Adrenal gland (tissue), 19 donors: ENCODE results near the gene HEPH. TPM values are rescaled to one million over a fixed set of nuclear protein-coding genes. Genes with fewer than 3 reads are reported as not detected.
A peak's percentile ranks its signal among the peaks of the same experiment; 100 is the strongest.
"Not testable (repeated sequence)": the region's sequence is repeated elsewhere in the genome, so short reads cannot be mapped to it uniquely, and the experiment has no call there.

Experiments used
- DNase-seq, 7 donors: peaks; one replicate each; pipeline ENCODE4 v3.0.0-alpha.2; 2019 to 2020
- H3K27ac ChIP-seq, 5 donors: fragments of 200-600 bp; sonication (generic) in 4 of 5; 1 replicate in 3 of 5; 2 replicates in 2 of 5; pipeline versions ENCODE4 v1.5.1 to v1.8.0; 2016 to 2020; ENCODE audit warnings: mild to moderate bottlenecking in 1 of 5
- H3K27me3 ChIP-seq: fragments of 200-600 bp; 2 replicates; pipeline ENCODE4 v1.8.0; 2021
- H3K36me3 ChIP-seq, 2 donors: fragments of 200-600 bp; replicated peaks in 1 of 2; 1 replicate in 1 of 2; 2 replicates in 1 of 2; pipeline versions ENCODE4 v1.5.1 to v1.8.0; 2018 to 2022
- H3K4me1 ChIP-seq, 2 donors: fragments of 200-600 bp; replicated peaks in 1 of 2; 1 replicate in 1 of 2; 2 replicates in 1 of 2; pipeline versions ENCODE4 v1.5.1 to v1.8.0; 2018 to 2021
- H3K4me3 ChIP-seq, 4 donors: fragments of 200-600 bp; sonication (generic) in 3 of 4; one replicate each; pipeline ENCODE4 v1.5.1; 2016 to 2018
- H3K9me3 ChIP-seq, 3 donors: fragments of 200-600 bp; sonication (generic) in 1 of 3; replicated peaks in 1 of 3; 1 replicate in 2 of 3; 2 replicates in 1 of 3; pipeline versions ENCODE4 v1.5.1 to v1.8.0; 2016 to 2021
- POLR2A ChIP-seq, 2 donors: fragments of 450-650 bp; IDR thresholded peaks; one replicate each; pipeline ENCODE4 v1.6.1; 2017; ENCODE audit warnings: antibody characterized with exemption in 2 of 2, mild to moderate bottlenecking in 2 of 2, moderate library complexity in 1 of 2
- WGBS, 4 donors: extraction: QIAGEN DNeasy Blood & Tissue Kit in 2 of 4; methylation state at CpG; one replicate each; pipeline versions ENCODE4 v1.1.5 to v1.1.7; 2013 to 2017; 5-methylcytosine and 5-hydroxymethylcytosine counted together
- intact Hi-C, 2 donors: fragments of 100-400 bp; cut with DNase I; formaldehyde crosslinking; loops; one replicate each; pipeline versions ENCODE4 v1.14.1 to v1.15.0; 2022 to 2023
- long read RNA-seq, 10 donors: library from polyadenylated mRNA in 3 of 10; unstranded in 2 of 10; stranded (forward) in 1 of 10; transcript quantifications; one replicate each; pipeline ENCODE4 v2.0.0 and lab custom pipeline, GENCODE V29; 2021 to 2026
- polyA plus RNA-seq, 3 donors: library from polyadenylated mRNA; stranded (reverse); fragments of 200-250 nt in 2 of 3; fragments of 350-450 nt in 1 of 3; fragmentation: Illumina TruSeq in 1 of 3; extraction: RNeasy Lipid Tissue Mini Kit (QIAGEN cat#74804) in 1 of 3; gene quantifications; one replicate each; pipeline ENCODE4 v1.2.3, GENCODE V29; 2013 to 2014
- total RNA-seq, 9 donors: library from RNA; depleted of rRNA in 4 of 9; stranded (reverse); fragments of >200 nt in 4 of 9; fragments of 120-200 nt in 1 of 9; fragmentation: NEBNext Ultra II Directional in 1 of 9; extraction: Animal tissue kit (Norgen Biotek cat#: 25700) in 1 of 9; gene quantifications; one replicate each; pipeline versions ENCODE4 v1.1.0 to v1.2.4, GENCODE V29; 2013 to 2023
- TF ChIP-seq, protein P1 (sequence below), 6 experiments: fragments of 450-650 bp in 4 of 6; fragments of 200-600 bp in 2 of 6; sonication (generic) in 1 of 6; IDR thresholded peaks; 1 replicate in 5 of 6; 2 replicates in 1 of 6; pipeline versions ENCODE4 v1.5.1 to v1.8.0; 2016 to 2021; ENCODE audit warnings: antibody characterized with exemption in 6 of 6, mild to moderate bottlenecking in 2 of 6, moderate library complexity in 1 of 6
- donor health status: healthy with polysubstance abuse.
- donor health status: Bipolar disorder and iron deficiency.
- donor health status: DM: yes; HTN: yes; CAD: no.
- donor health status: DM: no; HTN: no; CAD: no.
- donor health status: DM: no; HTN: no; CAD: no.
- donor health status: DM: yes; HTN: yes; CAD: no.

The HEPH gene, protein sequence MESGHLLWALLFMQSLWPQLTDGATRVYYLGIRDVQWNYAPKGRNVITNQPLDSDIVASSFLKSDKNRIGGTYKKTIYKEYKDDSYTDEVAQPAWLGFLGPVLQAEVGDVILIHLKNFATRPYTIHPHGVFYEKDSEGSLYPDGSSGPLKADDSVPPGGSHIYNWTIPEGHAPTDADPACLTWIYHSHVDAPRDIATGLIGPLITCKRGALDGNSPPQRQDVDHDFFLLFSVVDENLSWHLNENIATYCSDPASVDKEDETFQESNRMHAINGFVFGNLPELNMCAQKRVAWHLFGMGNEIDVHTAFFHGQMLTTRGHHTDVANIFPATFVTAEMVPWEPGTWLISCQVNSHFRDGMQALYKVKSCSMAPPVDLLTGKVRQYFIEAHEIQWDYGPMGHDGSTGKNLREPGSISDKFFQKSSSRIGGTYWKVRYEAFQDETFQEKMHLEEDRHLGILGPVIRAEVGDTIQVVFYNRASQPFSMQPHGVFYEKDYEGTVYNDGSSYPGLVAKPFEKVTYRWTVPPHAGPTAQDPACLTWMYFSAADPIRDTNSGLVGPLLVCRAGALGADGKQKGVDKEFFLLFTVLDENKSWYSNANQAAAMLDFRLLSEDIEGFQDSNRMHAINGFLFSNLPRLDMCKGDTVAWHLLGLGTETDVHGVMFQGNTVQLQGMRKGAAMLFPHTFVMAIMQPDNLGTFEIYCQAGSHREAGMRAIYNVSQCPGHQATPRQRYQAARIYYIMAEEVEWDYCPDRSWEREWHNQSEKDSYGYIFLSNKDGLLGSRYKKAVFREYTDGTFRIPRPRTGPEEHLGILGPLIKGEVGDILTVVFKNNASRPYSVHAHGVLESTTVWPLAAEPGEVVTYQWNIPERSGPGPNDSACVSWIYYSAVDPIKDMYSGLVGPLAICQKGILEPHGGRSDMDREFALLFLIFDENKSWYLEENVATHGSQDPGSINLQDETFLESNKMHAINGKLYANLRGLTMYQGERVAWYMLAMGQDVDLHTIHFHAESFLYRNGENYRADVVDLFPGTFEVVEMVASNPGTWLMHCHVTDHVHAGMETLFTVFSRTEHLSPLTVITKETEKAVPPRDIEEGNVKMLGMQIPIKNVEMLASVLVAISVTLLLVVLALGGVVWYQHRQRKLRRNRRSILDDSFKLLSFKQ
- 100 to 1,000 TPM in 1 of 9 donors, 10 to 100 TPM in 8; 27.7 to 111 (median 47.5) TPM for total RNA-seq
- 10 to 100 TPM; 12.3 to 33.5 (median 14.9) TPM for polyA plus RNA-seq
- long read RNA-seq, donor 1, partial matches to known transcripts: 0 of 2 reads
- long read RNA-seq, donor 1, other reads (novel, unspliced or antisense): 0 of 2 reads
- long read RNA-seq, donor 2: 0 reads
- long read RNA-seq, donor 3, partial matches to known transcripts: 0 of 2 reads
- long read RNA-seq, donor 3, other reads (novel, unspliced or antisense): 0 of 2 reads
- long read RNA-seq, donor 4, partial matches to known transcripts: 4 of 7 reads
- long read RNA-seq, donor 4, other reads (novel, unspliced or antisense): 3 of 7 reads
- long read RNA-seq, donor 5, full-length matches to known transcripts: 9 of 87 reads
- long read RNA-seq, donor 5, partial matches to known transcripts: 14 of 87 reads
- long read RNA-seq, donor 5, other reads (novel, unspliced or antisense): 64 of 87 reads
- long read RNA-seq, donor 6, partial matches to known transcripts: 3 of 4 reads
- long read RNA-seq, donor 6, other reads (novel, unspliced or antisense): 1 of 4 reads
- long read RNA-seq, donor 7, partial matches to known transcripts: 0 of 2 reads
- long read RNA-seq, donor 7, other reads (novel, unspliced or antisense): 0 of 2 reads
- long read RNA-seq, donor 8, partial matches to known transcripts: 13 of 21 reads
- long read RNA-seq, donor 8, other reads (novel, unspliced or antisense): 5 of 21 reads
- long read RNA-seq, donor 9, partial matches to known transcripts: 0 of 2 reads
- long read RNA-seq, donor 9, other reads (novel, unspliced or antisense): 0 of 2 reads
- long read RNA-seq, donor 10, partial matches to known transcripts: 0 of 1 reads
- long read RNA-seq, donor 10, other reads (novel, unspliced or antisense): 0 of 1 reads

DNA sequence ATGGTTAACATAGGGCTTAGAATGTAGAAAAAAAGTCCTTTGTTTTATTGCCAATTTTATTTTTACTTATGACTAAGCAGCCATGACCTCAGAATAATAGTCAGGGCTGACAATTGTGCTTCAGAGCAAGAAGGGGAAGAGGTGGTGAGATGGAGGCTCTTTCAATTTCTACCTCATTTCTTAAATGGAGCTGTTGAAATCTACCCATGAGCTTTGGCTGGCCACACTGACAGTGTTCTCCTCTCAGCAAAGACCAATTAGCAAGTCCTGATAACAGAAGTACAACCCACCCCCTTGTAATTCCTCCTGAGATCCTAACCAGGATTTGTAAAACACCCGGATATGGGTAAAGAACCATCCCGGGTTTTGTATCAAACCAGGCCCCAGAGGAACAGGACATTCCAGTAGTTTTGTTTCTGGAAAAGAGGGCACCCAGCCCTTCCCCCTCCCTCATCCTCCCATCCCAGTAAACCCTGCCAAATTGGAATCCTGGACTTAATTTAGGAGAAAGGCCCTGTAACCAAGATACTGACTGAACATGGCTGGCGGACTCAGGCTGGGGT lies at the start of gene HEPH:
Gene HEPH, plus strand, starts transcription at position 399 of the 563 bp plus-strand sequence. CDS start 6,324 bp downstream, outside the sequence.
- peak in 6 of 7 donors; percentile 19 to 50 (median 32) for DNase-seq
- Histone ChIP-seq H3K4me1 (no peaks in the 10 kb centered on the region), H3K36me3 (no peaks in the 10 kb centered on the region), H3K9me3 (no peaks in the 10 kb centered on the region), H3K27me3 (no peaks in the 10 kb centered on the region), H3K27ac (peak within 1 kb of the TSS in 2 of 5 donors; percentile 58 to 76), H3K4me3 (peak within 1 kb of the TSS in 2 of 4 donors; percentile 3 to 62)
- TF ChIP-seq POLR2A (IDR thresholded peaks at IDR 0.05): no peak
- TF ChIP-seq, protein P1, sequence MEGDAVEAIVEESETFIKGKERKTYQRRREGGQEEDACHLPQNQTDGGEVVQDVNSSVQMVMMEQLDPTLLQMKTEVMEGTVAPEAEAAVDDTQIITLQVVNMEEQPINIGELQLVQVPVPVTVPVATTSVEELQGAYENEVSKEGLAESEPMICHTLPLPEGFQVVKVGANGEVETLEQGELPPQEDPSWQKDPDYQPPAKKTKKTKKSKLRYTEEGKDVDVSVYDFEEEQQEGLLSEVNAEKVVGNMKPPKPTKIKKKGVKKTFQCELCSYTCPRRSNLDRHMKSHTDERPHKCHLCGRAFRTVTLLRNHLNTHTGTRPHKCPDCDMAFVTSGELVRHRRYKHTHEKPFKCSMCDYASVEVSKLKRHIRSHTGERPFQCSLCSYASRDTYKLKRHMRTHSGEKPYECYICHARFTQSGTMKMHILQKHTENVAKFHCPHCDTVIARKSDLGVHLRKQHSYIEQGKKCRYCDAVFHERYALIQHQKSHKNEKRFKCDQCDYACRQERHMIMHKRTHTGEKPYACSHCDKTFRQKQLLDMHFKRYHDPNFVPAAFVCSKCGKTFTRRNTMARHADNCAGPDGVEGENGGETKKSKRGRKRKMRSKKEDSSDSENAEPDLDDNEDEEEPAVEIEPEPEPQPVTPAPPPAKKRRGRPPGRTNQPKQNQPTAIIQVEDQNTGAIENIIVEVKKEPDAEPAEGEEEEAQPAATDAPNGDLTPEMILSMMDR (IDR thresholded peaks at IDR 0.05): no peak
- WGBS, 4 donors: 17 to 49% (median 35%) methylated on average over 2 to 3 of the region's 3 CpGs
- intact Hi-C loops: no loop called here

DNA sequence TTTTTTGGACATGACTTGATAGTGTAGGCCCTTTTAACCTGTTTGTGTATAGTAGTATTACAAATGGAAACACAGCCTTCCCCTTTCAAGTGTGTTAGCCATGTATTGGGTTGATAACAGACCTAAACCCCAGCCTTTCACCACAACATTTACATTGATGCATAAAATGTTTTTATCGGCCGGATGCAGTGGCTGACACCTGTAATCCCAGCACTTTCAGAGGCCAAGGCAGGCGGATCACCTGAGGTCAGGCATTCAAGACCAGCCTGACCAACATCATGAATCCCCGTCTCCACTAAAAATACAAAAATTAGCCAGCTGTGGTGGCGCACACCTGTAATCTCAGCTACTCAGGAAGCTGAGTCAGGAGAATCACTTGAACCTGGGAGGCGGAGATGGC lies 45.3 kb upstream of the HEPH start:
- intact Hi-C loops, H3K9me3 ChIP-seq, H3K4me3 ChIP-seq, H3K27ac ChIP-seq, H3K27me3 ChIP-seq, H3K36me3 ChIP-seq, DNase-seq, H3K4me1 ChIP-seq: not testable (repeated sequence)
- 75 to 94% (median 91%) methylated on average over 4 to 6 of the region's 6 CpGs for WGBS, 4 donors

DNA sequence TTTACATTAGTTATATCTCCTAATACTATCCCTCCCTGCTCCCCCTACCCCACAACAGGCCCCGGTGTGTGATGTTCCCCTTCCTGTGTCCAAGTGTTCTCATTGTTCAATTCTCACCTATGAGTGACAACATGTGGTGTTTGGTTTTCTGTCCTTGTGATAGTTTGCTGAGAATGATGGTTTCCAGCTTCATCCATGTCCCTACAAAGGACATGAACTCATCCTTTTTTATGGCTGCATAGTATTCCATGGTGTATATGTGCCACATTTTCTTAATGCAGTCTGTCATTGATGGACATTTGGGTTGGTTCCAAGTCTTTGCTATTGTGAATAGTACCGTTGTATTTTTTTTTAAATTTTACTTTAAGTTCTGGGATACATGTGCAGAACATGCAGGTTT lies 42.7 kb upstream of the HEPH start:
- H3K4me1 ChIP-seq, H3K9me3 ChIP-seq, H3K4me3 ChIP-seq, H3K27ac ChIP-seq, DNase-seq, H3K27me3 ChIP-seq, intact Hi-C loops, H3K36me3 ChIP-seq: not testable (repeated sequence)
- 79 to 95% (median 91%) methylated on average over 2 of the region's 2 CpGs for WGBS, 4 donors

DNA sequence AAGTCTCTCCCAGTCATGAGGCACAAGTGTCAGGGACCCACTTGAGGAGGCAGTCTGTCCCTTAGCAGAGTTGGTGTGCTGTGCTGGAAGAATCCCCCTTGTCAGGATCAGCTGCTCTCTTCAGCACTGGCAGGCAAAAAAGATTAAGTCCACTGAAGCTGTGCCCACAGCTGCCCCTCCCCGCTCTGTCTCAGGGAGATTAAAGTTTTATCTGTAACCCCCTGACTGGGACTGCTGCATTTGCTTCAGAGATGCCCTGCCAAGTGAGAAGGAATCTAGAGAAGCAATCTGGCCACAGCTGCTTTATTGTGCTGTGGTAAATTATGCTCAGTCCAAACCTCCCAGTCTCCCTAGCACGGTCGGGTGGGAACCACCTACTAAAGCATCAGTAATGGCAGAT lies 37.4 kb upstream of the HEPH start:
- no peaks in the 10 kb centered on the region for H3K4me1 ChIP-seq
- no peaks in the 10 kb centered on the region for H3K36me3 ChIP-seq
- intact Hi-C loops: no loop called here
- H3K27ac ChIP-seq: no peak overlapping the region
- WGBS, 4 donors: 80 to 92% (median 85%) methylated on average over 3 of the region's 3 CpGs
- H3K4me3 ChIP-seq: no peak overlapping the region
- H3K9me3 ChIP-seq: no peaks in the 10 kb centered on the region
- H3K27me3 ChIP-seq: peaks cover 4% of the 10 kb centered on the region
- DNase-seq: no peak
- TF ChIP-seq POLR2A (IDR thresholded peaks at IDR 0.05): no peak
